ENCODE data around the gene SLC14A1.
A peak's percentile ranks its signal among the peaks of the same experiment; 100 is the strongest.

The SLC14A1 gene

GRCh38 chr18:45722899-45723298 lies 1.1 kb upstream of the SLC14A1 start:
- DNase-seq (ENCODE audit: low read depth), result peak; percentile 65

GRCh38 chr18:45724601-45725000 lies 620 bp downstream of the SLC14A1 start:
- no peak for DNase-seq (ENCODE audit: low read depth)

GRCh38 chr18:45725336-45725735 lies 1.4 kb downstream of the SLC14A1 start:
- DNase-seq (ENCODE audit: low read depth), result no peak

GRCh38 chr18:45726603-45727002 lies 2.6 kb downstream of the SLC14A1 start:
- DNase-seq (ENCODE audit: low read depth), result no peak

- no peak for DNase-seq (ENCODE audit: low read depth)
These were observed 3.1 kb downstream of the SLC14A1 start for GRCh38 chr18:45727068-45727467.

GRCh38 chr18:45728336-45729010 lies 4.5 kb downstream of the SLC14A1 start:
- DNase-seq (ENCODE audit: low read depth), result no peak

GRCh38 chr18:45730832-45731575 lies 7.0 kb downstream of the SLC14A1 start:
- DNase-seq (ENCODE audit: low read depth), result no peak

GRCh38 chr18:45731716-45732115 lies 7.7 kb downstream of the SLC14A1 start:
- DNase-seq (ENCODE audit: low read depth), result no peak

- DNase-seq (ENCODE audit: low read depth), result no peak
These were observed 9.6 kb downstream of the SLC14A1 start for GRCh38 chr18:45733535-45733934.

- no peak for DNase-seq (ENCODE audit: low read depth)
These were observed 10.5 kb downstream of the SLC14A1 start for GRCh38 chr18:45734505-45734904.

GRCh38 chr18:45734944-45735343 lies 11.0 kb downstream of the SLC14A1 start:
- no peak for DNase-seq (ENCODE audit: low read depth)

GRCh38 chr18:45738660-45739059 lies 14.7 kb downstream of the SLC14A1 start:
- no peak for DNase-seq (ENCODE audit: low read depth)

- DNase-seq (ENCODE audit: low read depth), result no peak
These were observed 15.3 kb downstream of the SLC14A1 start for GRCh38 chr18:45739268-45739667.

- no peak for DNase-seq (ENCODE audit: low read depth)
These were observed 15.9 kb downstream of the SLC14A1 start for GRCh38 chr18:45739848-45740247.

GRCh38 chr18:45741056-45741455 lies 17.1 kb downstream of the SLC14A1 start:
- no peak for DNase-seq (ENCODE audit: low read depth)

GRCh38 chr18:45745817-45746461 lies 22.0 kb downstream of the SLC14A1 start:
- no peak for DNase-seq (ENCODE audit: low read depth)

- no peak for DNase-seq (ENCODE audit: low read depth)
These were observed 24.5 kb downstream of the SLC14A1 start for GRCh38 chr18:45748501-45748900.

GRCh38 chr18:45749918-45750689 lies 26.1 kb downstream of the SLC14A1 start:
- no peak for DNase-seq (ENCODE audit: low read depth)

GRCh38 chr18:45751766-45752165 lies 27.8 kb downstream of the SLC14A1 start:
- DNase-seq (ENCODE audit: low read depth), result no peak

GRCh38 chr18:45752681-45753080 lies 28.7 kb downstream of the SLC14A1 start:
- DNase-seq (ENCODE audit: low read depth), result no peak

GRCh38 chr18:45753286-45753685 lies 29.3 kb downstream of the SLC14A1 start:
- DNase-seq (ENCODE audit: low read depth), result no peak

GRCh38 chr18:45755934-45756333 lies 32.0 kb downstream of the SLC14A1 start:
- peak; percentile 44 for DNase-seq (ENCODE audit: low read depth)

Data from fibroblast of the conjunctiva (primary cell).